ENCODE data around the gene NPPA. TPM values are rescaled to one million over a fixed set of nuclear protein-coding genes. Genes with fewer than 3 reads are reported as not detected.

Gene NPPA
- total and polyA plus RNA-seq, 3 donors from 2014 or later, result not detected

DNA sequence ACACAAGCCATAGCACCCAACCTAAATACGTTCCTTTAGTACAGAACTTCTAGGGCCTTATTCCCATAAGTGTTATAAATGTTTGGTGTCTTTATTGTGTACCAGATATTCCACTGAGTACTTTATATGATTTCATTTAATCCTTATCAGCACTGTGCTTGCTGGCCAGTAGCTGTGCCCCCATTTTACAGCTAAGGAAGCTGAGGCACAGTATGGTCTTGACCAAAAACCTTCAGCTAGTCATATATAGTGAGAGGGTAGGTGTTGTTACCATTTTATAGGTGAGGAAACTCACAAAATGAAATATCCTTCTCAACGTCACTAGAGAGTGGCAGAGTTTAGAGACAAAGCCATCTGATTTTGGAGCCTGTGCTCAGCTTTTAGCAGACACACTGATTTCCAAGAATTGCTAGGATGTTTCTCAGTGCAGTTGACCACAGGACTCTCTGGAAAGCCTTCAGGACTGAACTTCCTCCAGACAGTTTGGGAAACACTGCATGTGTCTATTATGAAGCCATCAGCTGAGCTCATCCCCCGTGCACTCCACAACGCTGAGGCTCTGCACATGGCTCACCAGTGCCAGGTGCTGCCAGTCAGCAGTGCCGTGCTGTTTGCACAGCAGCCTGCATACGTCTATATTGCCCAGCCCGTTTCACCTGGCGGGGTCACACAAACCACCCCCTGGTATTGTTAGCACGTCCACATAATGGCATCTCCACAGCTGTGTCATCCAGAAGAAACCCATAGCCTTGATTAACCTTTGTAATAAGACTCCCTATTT, 15.4 kb downstream of the NPPA start:
- intact Hi-C loops (cut with DNase I; ENCODE audit: low total_unique reads), result no loop called here
- no peaks in the 10 kb centered on the region for H3K36me3 ChIP-seq (ENCODE audit: low read depth, missing control alignments)
- 82 to 88% methylated on average over 7 to 9 of the region's 9 CpGs for WGBS, 2 donors

DNA sequence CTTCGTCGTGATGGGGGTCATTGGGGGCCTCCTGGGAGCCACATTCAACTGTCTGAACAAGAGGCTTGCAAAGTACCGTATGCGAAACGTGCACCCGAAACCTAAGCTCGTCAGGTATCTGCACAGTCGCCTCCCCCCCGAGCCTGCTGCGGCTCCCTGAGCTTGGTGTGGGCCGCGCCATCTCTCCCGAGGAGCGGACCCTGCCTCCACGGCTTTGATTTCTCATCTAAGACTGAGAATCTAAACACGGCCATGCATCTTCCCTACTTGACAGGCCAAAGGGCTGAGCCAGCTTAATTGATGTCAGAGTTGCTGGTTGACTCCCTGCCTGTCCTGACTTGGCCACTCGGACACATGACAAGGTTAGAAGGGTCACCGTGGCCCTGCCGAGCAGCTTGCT, 19.1 kb downstream of the NPPA start:
- Histone ChIP-seq H3K27ac (no peak overlapping the region), H3K36me3 (ENCODE audit: low read depth, missing control alignments) (no peaks in the 10 kb centered on the region), H3K27me3 (no peaks in the 10 kb centered on the region), H3K9me3 (no peaks in the 10 kb centered on the region), H3K4me1 (no peaks in the 10 kb centered on the region), H3K4me3 (no peak overlapping the region)
- TF ChIP-seq POLR2A (IDR thresholded peaks at IDR 0.05), result no peak
- TF ChIP-seq, protein P1, sequence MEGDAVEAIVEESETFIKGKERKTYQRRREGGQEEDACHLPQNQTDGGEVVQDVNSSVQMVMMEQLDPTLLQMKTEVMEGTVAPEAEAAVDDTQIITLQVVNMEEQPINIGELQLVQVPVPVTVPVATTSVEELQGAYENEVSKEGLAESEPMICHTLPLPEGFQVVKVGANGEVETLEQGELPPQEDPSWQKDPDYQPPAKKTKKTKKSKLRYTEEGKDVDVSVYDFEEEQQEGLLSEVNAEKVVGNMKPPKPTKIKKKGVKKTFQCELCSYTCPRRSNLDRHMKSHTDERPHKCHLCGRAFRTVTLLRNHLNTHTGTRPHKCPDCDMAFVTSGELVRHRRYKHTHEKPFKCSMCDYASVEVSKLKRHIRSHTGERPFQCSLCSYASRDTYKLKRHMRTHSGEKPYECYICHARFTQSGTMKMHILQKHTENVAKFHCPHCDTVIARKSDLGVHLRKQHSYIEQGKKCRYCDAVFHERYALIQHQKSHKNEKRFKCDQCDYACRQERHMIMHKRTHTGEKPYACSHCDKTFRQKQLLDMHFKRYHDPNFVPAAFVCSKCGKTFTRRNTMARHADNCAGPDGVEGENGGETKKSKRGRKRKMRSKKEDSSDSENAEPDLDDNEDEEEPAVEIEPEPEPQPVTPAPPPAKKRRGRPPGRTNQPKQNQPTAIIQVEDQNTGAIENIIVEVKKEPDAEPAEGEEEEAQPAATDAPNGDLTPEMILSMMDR (IDR thresholded peaks at IDR 0.05), result no peak
- intact Hi-C loops (cut with DNase I; ENCODE audit: low total_unique reads), result no loop called here
- WGBS, 2 donors, result 89 to 93% methylated on average over 19 of the region's 19 CpGs
- DNase-seq, result no peak

More for the DNA sequence above, 15.4 kb downstream of the NPPA start:
- Histone ChIP-seq H3K27me3 (no peaks in the 10 kb centered on the region), H3K4me3 (no peak overlapping the region), H3K27ac (no peak overlapping the region), H3K4me1 (no peaks in the 10 kb centered on the region), H3K9me3 (no peaks in the 10 kb centered on the region)
- TF ChIP-seq, protein P1 (IDR thresholded peaks at IDR 0.05), result no peak
- TF ChIP-seq POLR2A (IDR thresholded peaks at IDR 0.05), result no peak
- no peak for DNase-seq

DNA sequence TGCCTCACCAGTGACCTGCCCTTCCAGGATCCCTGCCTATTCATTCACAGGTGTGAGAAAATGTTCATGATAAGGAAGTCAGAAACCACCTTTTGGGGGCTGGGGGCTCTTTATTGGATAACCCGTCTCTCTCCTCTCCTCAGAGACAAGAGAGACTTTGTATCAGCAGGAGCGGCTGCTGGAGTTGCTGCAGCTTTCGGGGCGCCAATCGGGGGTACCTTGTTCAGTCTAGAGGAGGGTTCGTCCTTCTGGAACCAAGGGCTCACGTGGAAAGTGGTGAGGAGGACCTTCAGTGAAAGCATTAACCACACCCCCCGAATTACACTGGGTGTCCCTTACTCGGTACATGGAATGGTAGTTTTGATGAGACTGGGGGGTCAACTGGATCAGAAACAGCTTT, 20.6 kb downstream of the NPPA start:
- no peaks in the 10 kb centered on the region for H3K27me3 ChIP-seq
- TF ChIP-seq, protein P1 (IDR thresholded peaks at IDR 0.05), result no peak
- no peak for TF ChIP-seq POLR2A (IDR thresholded peaks at IDR 0.05)
- no peak overlapping the region for H3K27ac ChIP-seq
- intact Hi-C loops (cut with DNase I; ENCODE audit: low total_unique reads), result no loop called here
- no peaks in the 10 kb centered on the region for H3K9me3 ChIP-seq
- no peaks in the 10 kb centered on the region for H3K4me1 ChIP-seq
- H3K4me3 ChIP-seq, result no peak overlapping the region
- 91 to 95% methylated on average over 8 to 9 of the region's 9 CpGs for whole genome bisulfite sequencing, 2 donors
- DNase-seq, result no peak
- no peaks in the 10 kb centered on the region for H3K36me3 ChIP-seq (ENCODE audit: low read depth, missing control alignments)

DNA sequence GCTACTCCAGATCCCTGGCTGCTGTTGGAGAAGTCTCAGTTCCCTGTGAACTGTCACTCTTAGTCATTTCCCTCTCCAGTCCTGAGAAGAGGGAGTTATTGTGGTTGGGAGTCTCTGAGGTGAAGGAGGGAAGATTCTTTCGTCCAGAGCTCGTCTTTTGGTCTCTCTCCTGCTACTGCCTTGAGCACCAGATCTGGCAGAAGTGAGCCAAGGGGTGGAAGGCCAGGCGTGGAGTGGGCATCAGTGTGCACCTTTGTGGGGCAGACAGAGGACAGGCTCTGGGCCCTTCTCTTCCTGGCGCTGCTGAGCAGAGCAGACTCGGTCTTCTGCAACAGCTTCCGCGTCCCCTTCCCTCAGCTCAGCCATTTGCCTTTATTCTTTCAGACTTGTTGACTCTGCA, 22.5 kb downstream of the NPPA start:
- H3K27me3 ChIP-seq, result no peaks in the 10 kb centered on the region
- H3K9me3 ChIP-seq, result no peaks in the 10 kb centered on the region
- WGBS, 2 donors, result 83 to 93% methylated on average over 7 of the region's 7 CpGs
- no peak for DNase-seq
- TF ChIP-seq, protein P1 (IDR thresholded peaks at IDR 0.05), result no peak
- TF ChIP-seq POLR2A (IDR thresholded peaks at IDR 0.05), result no peak
- H3K36me3 ChIP-seq (ENCODE audit: low read depth, missing control alignments), result no peaks in the 10 kb centered on the region
- H3K4me1 ChIP-seq, result no peaks in the 10 kb centered on the region
- intact Hi-C loops (cut with DNase I; ENCODE audit: low total_unique reads), result no loop called here
- no peak overlapping the region for H3K27ac ChIP-seq
- no peak overlapping the region for H3K4me3 ChIP-seq
